OCI-LY3 (cell line): Measurements from ENCODE around the gene RBBP4.

ENCODE experiments used
- EZH2phosphoT487 ChIP-seq: fragments of 200-600 bp; shearing (Covaris generic); IDR thresholded peaks from 2 replicates; pipeline ENCODE4 v1.6.1; 2018; ENCODE audit warnings: antibody characterized with exemption, mixed run types, low read depth
- TF ChIP-seq, protein P1 (sequence below): fragments of 200-600, 300-600 bp; sonication (generic); IDR thresholded peaks from 2 replicates; pipeline ENCODE4 v1.5.1; 2014; ENCODE audit warnings: antibody characterized with exemption, low read length, low read depth

DNA sequence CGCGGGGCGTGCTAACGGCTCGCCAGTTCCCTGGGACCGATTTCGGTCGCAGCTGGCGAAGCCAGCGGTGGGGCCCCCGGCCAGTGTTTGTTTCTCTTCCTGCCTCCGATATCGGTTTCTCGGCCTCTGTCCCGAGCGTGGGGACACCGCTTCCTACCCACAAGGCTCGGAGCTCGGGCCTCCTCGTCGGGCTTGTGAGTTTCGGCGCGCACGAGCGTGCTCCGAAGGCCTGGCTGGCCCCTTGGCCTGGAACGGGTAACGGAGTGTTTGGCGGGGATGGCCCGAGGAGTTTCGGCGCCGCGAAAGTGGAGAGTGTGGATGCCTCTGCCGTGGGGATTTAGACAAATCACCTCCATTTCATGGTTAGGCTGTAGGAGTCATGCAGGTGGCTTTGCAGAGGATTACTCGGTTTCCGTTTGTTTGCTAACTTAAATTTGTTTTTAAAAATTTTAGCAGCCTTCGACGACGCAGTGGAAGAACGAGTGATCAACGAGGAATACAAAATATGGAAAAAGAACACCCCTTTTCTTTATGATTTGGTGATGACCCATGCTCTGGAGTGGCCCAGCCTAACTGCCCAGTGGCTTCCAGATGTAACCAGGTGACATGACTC is 559 bp downstream of the RBBP4 start:
- TF ChIP-seq, protein P1, sequence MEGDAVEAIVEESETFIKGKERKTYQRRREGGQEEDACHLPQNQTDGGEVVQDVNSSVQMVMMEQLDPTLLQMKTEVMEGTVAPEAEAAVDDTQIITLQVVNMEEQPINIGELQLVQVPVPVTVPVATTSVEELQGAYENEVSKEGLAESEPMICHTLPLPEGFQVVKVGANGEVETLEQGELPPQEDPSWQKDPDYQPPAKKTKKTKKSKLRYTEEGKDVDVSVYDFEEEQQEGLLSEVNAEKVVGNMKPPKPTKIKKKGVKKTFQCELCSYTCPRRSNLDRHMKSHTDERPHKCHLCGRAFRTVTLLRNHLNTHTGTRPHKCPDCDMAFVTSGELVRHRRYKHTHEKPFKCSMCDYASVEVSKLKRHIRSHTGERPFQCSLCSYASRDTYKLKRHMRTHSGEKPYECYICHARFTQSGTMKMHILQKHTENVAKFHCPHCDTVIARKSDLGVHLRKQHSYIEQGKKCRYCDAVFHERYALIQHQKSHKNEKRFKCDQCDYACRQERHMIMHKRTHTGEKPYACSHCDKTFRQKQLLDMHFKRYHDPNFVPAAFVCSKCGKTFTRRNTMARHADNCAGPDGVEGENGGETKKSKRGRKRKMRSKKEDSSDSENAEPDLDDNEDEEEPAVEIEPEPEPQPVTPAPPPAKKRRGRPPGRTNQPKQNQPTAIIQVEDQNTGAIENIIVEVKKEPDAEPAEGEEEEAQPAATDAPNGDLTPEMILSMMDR: no peak
- no peak for TF ChIP-seq EZH2phosphoT487
